GM18867 (cell line): Measurements from ENCODE around the gene ARHGAP15.

Experiments used
- ATAC-seq: cut with Tn5 transposase; IDR thresholded peaks from one replicate; pipeline ENCODE4 v1.9.1; 2021; ENCODE audit warnings: mild to moderate bottlenecking, moderate library complexity; ENCODE audit not compliant: unreplicated experiment

The ARHGAP15 gene

DNA sequence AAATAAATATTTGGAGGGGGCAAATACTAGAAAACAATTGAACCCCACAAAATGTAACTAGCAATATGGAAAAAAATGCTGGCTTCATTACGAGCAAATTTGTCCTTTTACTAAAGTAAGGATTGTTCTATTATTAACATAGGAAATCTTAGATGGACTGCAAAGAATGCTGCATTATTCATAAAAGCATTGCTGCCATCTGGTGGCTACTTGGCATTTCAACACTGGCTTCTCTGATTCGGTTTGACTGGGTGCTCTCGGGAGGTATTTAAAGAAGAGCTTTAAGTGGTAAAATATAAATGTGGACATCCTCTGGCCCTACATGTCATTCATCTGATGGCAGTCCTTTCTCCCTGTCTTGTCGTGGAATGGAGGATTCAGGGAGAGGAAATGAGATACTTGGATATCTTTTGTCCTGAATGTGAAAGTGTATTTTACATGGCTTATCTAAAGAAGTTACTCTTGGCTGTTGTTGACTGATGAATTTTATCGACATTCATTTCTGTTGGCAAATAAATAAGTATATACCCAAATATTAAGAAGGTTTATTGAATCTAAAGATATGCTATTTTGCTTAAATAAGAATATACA, 130.2 kb downstream of the ARHGAP15 start:
- ATAC-seq = peak; percentile 47

DNA sequence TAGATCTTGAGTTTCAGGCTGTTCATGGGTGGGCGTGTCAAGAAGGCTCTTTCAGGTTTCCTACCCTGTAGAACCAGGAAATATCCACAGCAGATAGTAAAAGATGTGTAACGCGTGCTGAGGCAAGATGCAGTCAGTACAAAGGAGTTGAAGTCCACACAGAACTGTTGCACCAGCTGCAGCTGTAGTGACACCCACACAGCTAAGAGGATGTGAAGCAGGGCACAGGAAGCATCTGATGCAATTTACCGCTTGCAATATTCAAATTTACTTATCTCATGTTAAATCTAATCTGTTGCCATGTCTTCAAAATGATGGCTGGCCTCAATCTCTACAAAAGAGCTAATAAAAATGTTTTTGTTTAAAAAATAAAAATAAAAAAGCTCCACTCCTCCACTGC, 132.8 kb downstream of the ARHGAP15 start:
- ATAC-seq = peak; percentile 91

DNA sequence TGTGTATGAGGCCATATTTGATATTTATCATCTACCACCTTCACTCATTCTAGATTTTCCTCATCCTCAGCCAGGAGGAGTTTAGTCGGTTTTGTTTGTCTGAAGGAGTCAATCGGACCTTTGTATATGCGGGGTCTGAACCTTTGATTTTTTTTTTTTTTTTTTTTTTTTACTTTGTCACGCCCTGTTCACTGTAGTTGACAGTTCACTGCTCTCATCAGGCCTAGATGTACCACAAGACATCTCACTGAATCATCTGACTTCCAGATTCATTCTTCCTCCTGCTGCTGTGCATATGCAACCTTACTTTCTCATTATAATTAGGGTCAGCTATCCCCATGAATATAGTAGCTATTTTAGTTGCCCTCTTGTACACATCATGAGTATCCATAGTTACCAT, 133.2 kb downstream of the ARHGAP15 start:
- peak; percentile 4 for ATAC-seq

DNA sequence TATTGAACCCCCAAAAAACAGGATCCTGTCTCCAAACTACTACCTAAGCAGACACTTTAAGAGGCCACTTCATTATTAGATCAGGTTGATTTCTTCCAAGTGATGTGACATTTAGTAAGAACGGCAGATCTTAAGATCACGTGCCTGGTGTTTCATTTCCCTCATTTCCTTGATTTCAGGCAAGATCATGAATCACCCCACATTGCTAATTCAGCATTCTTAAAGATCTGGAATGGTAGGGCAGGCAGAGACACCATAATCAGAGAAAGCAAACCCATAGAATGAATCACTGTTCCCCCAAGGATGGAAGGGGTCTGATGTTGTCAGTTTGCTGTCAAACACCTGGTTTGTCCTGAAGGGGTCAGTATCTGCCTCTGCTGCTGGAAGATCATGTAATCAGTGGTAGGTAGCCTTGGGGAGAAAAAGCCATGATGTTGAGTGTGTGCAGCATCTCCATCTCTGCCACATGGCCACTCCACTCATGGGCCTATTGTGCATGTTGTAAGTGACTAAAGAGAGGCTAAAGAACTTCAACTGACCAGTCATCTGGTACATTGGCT, 133.9 kb downstream of the ARHGAP15 start:
- ATAC-seq = no peak

DNA sequence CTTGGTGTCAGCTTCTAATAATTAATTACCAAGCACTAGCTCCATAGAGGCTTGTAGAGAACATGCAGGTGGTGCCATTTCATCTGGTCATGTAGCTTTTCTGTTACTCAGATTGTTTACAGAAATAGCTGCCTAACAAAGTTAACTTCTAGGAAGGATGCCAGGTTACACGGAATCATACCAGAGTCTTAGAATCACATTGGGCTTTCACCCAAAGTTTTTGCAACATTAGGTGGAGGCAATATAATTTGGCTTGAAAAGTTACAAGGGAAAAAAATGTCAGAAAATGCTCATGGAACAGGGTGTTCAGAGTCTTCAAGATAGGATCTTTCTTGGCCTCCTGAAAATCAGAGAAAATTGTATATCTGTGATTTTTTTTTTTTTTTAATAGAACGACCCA, 135.6 kb downstream of the ARHGAP15 start:
- ATAC-seq = no peak

DNA sequence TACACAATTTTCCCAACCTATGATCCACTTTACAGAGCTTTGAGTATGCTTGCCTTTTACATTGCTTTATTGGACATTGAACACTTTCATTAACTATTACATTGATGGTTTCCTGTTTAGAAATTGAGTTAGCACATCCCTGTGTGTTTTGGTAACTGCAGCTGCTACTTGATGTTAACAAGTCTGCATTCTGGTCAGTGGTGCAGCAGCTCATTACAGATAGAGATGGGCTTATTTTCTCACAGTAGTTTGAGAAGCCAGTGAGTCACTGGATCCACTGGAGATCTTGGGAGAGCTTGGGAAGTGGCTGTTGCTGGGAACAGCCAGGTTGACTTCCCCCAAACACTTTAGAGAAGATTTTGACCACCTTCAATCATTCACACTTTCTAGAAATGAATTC, 150.5 kb downstream of the ARHGAP15 start:
- ATAC-seq = no peak

DNA sequence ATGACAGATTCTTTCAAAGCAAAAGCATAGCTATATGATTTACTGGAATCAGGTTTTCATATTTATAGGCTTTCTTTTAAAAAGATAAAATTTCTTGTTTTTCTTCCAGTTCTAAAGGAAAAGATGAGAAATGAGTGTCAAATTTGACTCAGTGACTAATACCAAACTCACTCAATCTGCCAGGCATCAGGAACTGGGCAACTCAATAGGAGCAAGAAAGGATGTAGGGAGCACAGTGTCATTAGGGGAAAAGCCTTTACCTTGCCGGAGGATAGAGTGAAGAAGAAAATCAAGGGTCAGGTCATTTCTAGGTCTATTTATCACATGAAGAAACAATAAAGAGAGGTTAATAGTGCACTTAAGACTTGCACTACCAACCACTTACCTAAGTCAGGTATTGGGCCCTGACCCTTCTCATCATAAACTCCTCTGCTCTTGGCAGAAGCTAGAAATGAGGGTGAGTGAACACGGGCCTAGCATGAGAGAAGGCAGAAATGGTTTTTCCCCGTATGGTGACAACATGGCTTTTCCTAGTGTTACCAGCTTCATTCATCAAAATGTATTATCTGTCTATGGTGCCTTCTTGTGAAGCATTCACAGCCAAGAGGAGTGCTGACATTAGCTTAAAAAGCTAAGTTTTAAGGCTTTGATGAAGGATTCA, 151.0 kb downstream of the ARHGAP15 start:
- no peak for ATAC-seq

DNA sequence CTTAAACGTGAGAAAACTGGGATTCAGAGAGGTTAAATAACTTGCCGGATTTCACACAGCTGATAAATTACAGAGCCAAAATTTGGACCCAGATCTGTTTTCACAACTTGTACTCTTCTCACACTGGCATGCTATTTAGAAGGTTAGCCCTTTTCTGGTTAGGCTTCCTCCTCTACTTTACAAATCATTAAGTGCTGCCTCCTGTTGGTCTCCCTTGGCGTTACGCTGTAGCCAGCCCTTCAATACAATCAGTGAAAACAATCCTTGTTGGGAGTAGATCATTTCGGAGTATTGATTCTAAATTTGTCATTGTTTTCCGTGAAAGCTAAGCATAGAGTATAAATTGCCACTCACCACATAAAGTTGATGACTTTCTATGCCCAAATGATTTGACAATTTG, 153.5 kb downstream of the ARHGAP15 start:
- peak; percentile 42 for ATAC-seq

DNA sequence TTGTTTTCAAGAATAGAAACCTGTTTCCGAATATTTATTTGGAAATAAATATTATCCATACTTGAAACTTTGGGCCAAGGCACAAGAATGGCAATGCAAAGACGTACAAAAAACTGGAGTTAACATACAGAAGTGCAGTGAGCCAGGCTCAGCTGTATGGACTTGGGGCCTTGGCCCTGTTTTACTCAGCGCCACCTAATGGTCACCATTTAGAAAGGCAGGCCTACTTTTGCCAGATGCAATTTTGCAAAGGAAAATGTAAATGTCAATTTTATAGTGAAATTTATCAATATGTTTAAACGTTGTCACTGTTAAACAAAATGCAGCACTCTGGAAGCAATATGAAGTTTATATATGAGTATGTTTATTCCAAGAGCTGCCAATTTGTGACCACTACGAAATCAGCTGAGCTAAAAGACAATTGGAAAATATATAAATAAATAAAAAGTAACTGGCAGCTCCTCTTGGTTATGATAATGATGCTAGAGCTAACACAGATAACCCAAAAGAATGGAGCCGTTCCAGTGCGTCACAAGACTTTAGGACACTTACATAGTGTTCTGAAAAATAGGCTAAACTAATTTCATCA, 155.0 kb downstream of the ARHGAP15 start:
- ATAC-seq = peak; percentile 90

DNA sequence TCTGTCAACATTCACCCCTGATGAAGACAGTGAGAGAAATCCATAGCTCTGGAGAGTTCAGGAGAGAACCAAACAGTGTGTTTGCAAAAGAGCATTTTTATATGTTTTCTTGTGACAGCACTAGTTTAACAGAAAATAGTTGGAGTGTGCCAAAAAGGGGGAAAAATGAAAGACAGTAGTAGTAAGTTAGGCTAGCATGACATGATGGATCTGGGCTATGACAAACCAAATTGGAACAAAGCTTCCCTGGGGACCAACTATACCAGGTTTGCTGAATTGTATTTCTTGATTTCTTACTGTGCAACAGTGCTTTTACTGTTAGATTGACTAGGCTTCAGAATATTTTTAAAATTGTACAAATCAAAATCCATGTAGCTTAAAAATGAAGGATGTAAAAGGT, 159.8 kb downstream of the ARHGAP15 start:
- ATAC-seq = no peak

DNA sequence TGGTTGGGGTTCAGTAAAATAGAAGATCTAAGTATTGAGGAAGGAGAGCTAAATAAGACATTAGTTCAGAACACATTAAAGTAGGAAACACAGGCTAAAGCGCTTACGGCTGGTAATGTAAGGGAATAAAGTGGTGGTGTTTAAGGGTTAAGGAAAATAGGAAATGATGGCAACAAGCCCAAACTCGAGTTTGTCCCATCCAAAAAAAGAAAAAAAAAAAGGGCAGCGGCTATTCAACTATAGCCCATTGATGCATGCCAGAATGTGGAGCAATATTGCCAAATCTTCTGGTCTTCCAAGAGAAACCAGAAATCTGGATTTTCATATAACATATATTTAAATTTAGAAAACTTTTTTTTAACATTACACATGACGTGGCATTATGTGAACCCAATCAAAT, 161.0 kb downstream of the ARHGAP15 start:
- no peak for ATAC-seq

DNA sequence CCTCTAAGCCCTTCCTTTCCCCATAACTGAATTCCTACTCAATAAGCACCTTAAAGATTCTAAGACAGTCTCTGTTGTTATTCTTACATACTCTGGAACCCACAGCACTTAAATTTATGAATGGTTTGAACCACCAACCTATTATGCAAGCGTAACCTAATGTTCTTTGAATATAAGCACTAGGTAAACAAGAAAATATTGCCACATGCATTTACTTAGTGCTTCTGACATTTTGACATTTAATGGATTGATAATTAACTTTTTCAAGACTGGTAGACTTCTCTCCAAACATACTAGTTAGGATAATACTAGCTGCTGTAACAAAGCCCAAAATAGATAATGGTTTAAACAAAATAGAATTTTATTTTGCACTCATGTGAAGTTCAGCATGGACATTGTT, 164.8 kb downstream of the ARHGAP15 start:
- no peak for ATAC-seq

DNA sequence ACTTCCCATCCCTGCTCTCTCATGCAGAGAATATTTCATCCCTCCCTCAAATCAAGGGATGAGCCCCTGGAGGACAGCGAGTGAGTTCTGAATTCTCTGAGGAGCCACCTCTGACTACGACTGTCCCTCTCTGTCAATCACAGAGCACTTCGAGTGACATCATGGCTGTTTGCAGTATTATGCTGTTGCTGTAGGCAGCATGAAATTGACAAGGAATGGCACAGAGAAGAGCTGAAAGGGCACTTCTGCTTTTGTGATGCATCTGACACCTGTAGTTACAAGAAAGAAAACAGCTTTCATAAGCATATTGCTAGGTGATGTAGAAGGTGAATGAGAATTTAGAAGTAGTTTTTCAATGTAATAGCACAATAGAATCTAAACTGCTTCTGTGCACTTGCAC, 166.9 kb downstream of the ARHGAP15 start:
- ATAC-seq = peak; percentile 43

DNA sequence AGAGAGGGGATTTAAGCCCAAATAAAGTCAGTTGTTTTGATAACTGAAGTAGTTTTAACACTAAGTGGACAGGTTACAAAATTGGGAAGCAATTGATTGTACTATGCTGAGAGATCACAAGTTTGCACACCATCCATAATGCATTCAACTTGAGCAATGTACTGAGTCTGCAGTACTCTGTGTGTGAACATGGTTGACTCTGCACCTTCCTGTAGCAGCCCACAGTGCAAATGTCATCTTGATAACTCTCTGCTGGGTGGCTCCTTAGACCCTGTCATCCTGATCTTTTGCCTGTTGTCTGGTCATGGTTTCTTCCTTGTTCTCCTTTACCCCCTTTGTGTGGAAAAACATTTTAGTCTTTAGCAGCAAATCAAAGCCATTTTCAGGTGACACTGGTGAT, 168.0 kb downstream of the ARHGAP15 start:
- ATAC-seq = no peak

DNA sequence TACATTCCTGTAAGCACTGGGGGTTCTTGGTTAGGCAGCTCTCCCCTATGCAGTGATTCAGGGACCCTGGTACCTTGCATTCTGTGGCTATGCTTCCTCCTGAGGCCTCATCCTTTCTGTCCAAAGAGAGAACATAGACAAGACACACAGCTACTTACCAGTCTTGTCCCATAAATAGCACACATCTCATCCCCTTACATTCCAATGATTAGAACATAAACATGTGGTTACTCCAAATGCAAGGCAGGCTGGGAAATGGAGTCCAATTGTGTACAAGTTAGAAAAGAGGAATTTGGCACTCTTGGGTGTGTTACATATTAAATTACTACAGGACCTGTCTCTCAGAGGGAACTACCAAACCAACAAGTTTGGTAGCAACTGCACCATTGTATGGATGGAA, 171.3 kb downstream of the ARHGAP15 start:
- no peak for ATAC-seq

DNA sequence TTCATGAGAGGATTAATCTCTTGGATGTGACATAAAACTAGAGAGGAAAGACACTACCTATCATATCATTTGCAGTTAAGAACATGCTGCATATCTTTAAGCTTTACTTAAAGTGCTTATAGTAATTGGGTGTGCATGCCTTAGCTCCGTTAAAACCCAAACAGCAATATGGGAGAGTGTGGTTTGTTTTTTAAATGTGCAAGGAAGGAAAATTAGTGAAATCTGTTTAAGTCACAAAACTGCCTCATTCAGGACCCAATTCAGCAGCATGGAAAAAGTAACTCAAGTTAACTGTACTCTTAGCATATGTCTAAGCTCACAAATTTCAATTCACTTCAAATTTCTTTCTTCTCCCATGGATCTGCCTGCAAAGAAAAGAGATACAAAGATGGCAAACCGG, 182.2 kb downstream of the ARHGAP15 start:
- ATAC-seq = no peak

DNA sequence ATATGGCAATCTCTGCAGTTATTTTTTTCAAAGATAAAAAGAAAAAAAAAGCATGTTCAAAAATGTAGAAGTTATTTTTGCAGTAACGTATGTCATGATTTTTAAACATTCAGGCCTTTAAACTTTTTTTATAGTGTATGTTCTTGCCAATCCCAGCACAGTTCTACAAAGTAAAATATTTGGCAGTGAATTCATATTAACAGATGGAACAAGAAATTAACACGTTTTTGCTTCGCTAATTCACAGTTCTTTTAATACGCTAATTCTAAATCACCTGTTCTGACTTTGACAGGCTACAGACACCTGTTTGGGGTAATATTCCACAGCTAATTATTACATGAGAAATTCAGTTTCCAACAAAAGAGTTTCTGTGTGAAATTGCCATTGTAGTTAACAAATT, 183.2 kb downstream of the ARHGAP15 start:
- no peak for ATAC-seq

DNA sequence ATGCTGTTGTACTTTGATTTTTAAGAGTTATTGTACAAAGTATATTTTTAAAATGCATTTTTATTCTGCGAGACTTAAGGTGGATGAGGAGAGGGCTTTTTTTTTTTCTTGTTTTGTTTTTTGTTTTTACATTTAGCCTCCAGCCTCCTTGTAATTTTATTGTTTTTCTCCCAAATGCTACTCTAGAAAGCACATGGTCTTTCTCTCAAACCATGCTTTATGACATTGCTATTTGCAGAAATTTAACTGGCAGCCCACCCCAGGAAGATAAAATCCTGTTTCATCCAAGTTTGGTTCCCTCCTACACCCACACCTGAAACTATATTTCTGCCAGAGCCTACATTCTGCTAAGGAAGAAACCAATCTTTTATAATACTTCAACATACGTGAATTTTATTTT, 184.6 kb downstream of the ARHGAP15 start:
- ATAC-seq = no peak

DNA sequence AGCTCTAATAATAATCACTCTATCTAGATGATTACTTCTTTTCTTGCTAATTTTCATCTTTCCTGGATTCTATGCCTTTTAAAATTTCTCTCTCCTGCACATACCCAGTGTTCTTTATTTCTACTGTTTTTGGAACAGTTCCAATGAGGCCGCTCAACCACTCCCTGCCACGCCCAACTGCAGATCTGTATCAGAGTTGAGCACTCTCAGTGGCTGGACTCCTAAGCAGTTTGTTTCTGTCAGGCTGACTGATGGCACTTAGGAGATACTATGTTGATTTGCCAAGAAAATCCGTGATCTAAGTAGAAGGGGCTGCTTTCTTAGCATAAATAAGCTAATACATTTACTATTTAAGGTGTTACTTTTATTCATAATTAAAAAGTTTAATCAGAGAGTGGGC, 192.8 kb downstream of the ARHGAP15 start:
- ATAC-seq = no peak

DNA sequence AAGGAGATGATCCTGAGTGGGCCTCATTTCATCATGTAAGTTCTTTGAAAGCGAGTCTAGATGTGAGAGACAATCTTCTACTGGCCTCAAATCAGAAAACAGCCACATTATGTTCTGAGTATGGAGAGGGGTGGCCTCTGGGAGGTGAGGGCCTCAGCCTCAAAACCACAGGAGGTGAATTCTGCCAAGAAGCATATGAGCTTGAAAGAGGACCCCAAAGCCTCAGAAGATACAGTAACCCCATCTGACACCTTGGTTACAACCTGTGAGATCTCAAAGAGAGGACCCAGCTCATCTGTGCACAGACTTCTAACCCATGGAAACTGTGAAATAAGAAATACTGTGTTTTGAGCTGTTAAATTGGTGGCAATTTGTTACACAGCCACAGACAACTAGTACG, 200.1 kb downstream of the ARHGAP15 start:
- no peak for ATAC-seq

DNA sequence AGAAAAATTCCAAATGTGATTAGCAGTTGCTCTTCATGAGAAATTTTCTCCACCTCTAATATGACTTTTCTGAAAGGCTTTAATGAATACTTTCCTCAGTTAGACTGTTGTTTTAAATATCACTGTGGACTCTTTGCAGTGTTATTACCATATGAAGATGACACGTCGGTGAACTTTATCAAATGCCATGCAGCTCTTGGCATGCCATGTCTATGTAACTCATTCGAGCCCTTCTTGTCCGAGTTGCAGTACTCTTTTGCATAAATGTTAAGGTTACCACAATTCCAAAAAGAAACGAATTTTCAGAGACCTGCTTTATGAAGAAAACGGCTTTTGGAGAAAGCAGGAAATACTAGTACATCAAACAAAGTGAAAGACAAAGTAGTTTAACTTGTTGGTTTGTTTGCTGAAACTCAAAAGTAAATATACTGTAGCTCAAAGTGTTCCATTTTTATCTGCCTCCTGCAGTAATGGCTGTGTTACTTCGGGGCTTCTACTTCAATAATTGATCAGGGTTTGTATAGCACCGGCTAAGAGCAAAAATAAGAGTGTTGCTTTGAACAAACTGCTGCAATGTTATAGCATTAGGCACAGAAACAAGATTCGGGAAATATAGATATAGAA, 204.1 kb downstream of the ARHGAP15 start:
- ATAC-seq = no peak

DNA sequence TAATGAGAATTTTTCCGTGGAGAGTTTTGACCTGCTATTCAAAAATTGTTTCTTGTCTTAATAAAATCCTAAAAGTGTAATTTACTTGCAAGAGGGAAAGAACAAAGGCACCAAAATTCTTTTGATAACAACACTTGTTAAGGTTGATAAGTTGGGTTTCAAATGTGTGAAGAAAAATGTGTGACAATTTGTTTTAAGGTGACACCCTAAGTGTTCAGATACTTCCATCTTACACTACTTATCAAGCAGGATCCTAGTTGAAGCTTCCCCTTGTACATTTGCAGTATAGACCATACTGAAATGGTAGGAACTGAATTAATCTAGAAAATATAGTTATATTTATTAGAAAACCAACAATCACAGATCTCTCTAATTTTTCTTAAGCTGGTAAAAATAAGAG, 204.6 kb downstream of the ARHGAP15 start:
- ATAC-seq = no peak
